Muscle layer of duodenum (tissue), 2 donors: Measurements from ENCODE around the gene KHDRBS2.

Experiments
- H3K27ac ChIP-seq: one replicate; pipeline ENCODE4 v1.7.0; 2013; ENCODE audit warnings: mild to moderate bottlenecking, low read length
- H3K27me3 ChIP-seq: one replicate; pipeline ENCODE4 v1.7.0; 2013; ENCODE audit warnings: low read depth, mild to moderate bottlenecking, control low read depth, low read length
- H3K36me3 ChIP-seq, 2 donors: one replicate each; pipeline ENCODE4 v1.7.0; 2013; ENCODE audit warnings: low read length in 2 of 2, control low read depth in 1 of 2, mild to moderate bottlenecking in 1 of 2; ENCODE audit not compliant: insufficient read depth in 2 of 2, control insufficient read depth in 1 of 2
- H3K4me1 ChIP-seq, 2 donors: one replicate each; pipeline ENCODE4 v1.7.0; 2013; ENCODE audit warnings: low read length in 2 of 2, mild to moderate bottlenecking in 2 of 2, control low read depth in 1 of 2, moderate library complexity in 1 of 2; ENCODE audit not compliant: insufficient read depth in 2 of 2, control insufficient read depth in 1 of 2
- H3K4me3 ChIP-seq, 2 donors: one replicate each; pipeline ENCODE4 v1.7.0; 2013; ENCODE audit warnings: low read length in 2 of 2, low read depth in 1 of 2, mild to moderate bottlenecking in 1 of 2
- H3K9me3 ChIP-seq, 2 donors: one replicate each; pipeline ENCODE4 v1.7.0; 2013; ENCODE audit warnings: low read length in 2 of 2, control low read depth in 1 of 2, mild to moderate bottlenecking in 1 of 2; ENCODE audit not compliant: control insufficient read depth in 1 of 2
- donor health status: healthy.

Gene KHDRBS2

GRCh38 chr6:62089781-62090180 lies 196.2 kb downstream of the KHDRBS2 start:
- Histone ChIP-seq H3K4me1 (no peaks in the 10 kb centered on the region), H3K4me3 (no peak overlapping the region), H3K27me3 (no peaks in the 10 kb centered on the region), H3K27ac (no peak overlapping the region), H3K9me3 (no peaks in the 10 kb centered on the region), H3K36me3 (no peaks in the 10 kb centered on the region)

GRCh38 chr6:62086047-62086446 lies 200.0 kb downstream of the KHDRBS2 start:
- no peaks in the 10 kb centered on the region for H3K36me3 ChIP-seq
- H3K4me1 ChIP-seq, result no peaks in the 10 kb centered on the region
- no peak overlapping the region for H3K4me3 ChIP-seq
- H3K9me3 ChIP-seq, result no peaks in the 10 kb centered on the region
- H3K27me3 ChIP-seq, result no peaks in the 10 kb centered on the region
- H3K27ac ChIP-seq, result no peak overlapping the region

GRCh38 chr6:62075869-62076268 lies 210.2 kb downstream of the KHDRBS2 start:
- H3K4me1 ChIP-seq, result no peaks in the 10 kb centered on the region
- H3K9me3 ChIP-seq, result no peaks in the 10 kb centered on the region
- H3K4me3 ChIP-seq, result no peak overlapping the region
- H3K27ac ChIP-seq, result no peak overlapping the region
- no peaks in the 10 kb centered on the region for H3K27me3 ChIP-seq
- H3K36me3 ChIP-seq, result no peaks in the 10 kb centered on the region

- H3K27ac ChIP-seq, result no peak overlapping the region
- H3K36me3 ChIP-seq, result no peaks in the 10 kb centered on the region
- H3K9me3 ChIP-seq, result no peaks in the 10 kb centered on the region
- no peak overlapping the region for H3K4me3 ChIP-seq
- no peaks in the 10 kb centered on the region for H3K27me3 ChIP-seq
- H3K4me1 ChIP-seq, result no peaks in the 10 kb centered on the region
These were observed 226.1 kb downstream of the KHDRBS2 start for GRCh38 chr6:62059901-62060300.

- H3K4me1 ChIP-seq, result no peaks in the 10 kb centered on the region
- H3K4me3 ChIP-seq, result no peak overlapping the region
- no peaks in the 10 kb centered on the region for H3K9me3 ChIP-seq
- H3K27ac ChIP-seq, result no peak overlapping the region
- no peaks in the 10 kb centered on the region for H3K27me3 ChIP-seq
- H3K36me3 ChIP-seq, result no peaks in the 10 kb centered on the region
These were observed 228.7 kb downstream of the KHDRBS2 start for GRCh38 chr6:62057300-62057699.

GRCh38 chr6:62045502-62045901 lies 240.5 kb downstream of the KHDRBS2 start:
- no peak overlapping the region for H3K4me3 ChIP-seq
- no peaks in the 10 kb centered on the region for H3K9me3 ChIP-seq
- H3K27me3 ChIP-seq, result no peaks in the 10 kb centered on the region

GRCh38 chr6:62043084-62043483 lies 242.9 kb downstream of the KHDRBS2 start:
- Histone ChIP-seq H3K4me1 (no peaks in the 10 kb centered on the region), H3K9me3 (no peaks in the 10 kb centered on the region), H3K36me3 (no peaks in the 10 kb centered on the region), H3K27ac (no peak overlapping the region), H3K4me3 (no peak overlapping the region), H3K27me3 (no peaks in the 10 kb centered on the region)

More at GRCh38 chr6:62045502-62045901, 240.5 kb downstream of the KHDRBS2 start:
- H3K27ac ChIP-seq, result no peak overlapping the region
- H3K36me3 ChIP-seq, result no peaks in the 10 kb centered on the region
- no peaks in the 10 kb centered on the region for H3K4me1 ChIP-seq

GRCh38 chr6:62042429-62042828 lies 243.6 kb downstream of the KHDRBS2 start:
- Histone ChIP-seq H3K9me3 (no peaks in the 10 kb centered on the region), H3K36me3 (no peaks in the 10 kb centered on the region), H3K4me1 (no peaks in the 10 kb centered on the region), H3K27me3 (no peaks in the 10 kb centered on the region), H3K4me3 (no peak overlapping the region), H3K27ac (no peak overlapping the region)

- Histone ChIP-seq H3K9me3 (peaks cover 0 to 3% of the 10 kb centered on the region in 2 donors), H3K4me1 (no peaks in the 10 kb centered on the region), H3K36me3 (no peaks in the 10 kb centered on the region), H3K4me3 (no peak overlapping the region), H3K27me3 (no peaks in the 10 kb centered on the region), H3K27ac (no peak overlapping the region)
These were observed 246.4 kb downstream of the KHDRBS2 start for GRCh38 chr6:62039605-62040004.

- H3K36me3 ChIP-seq, result no peaks in the 10 kb centered on the region
- peaks cover 0 to 5% of the 10 kb centered on the region in 2 donors for H3K9me3 ChIP-seq
- H3K4me3 ChIP-seq, result no peak overlapping the region
- no peaks in the 10 kb centered on the region for H3K4me1 ChIP-seq
- no peaks in the 10 kb centered on the region for H3K27me3 ChIP-seq
- no peak overlapping the region for H3K27ac ChIP-seq
These were observed 248.6 kb downstream of the KHDRBS2 start for GRCh38 chr6:62037445-62037844.

GRCh38 chr6:62035952-62036351 lies 250.1 kb downstream of the KHDRBS2 start:
- Histone ChIP-seq H3K4me3 (no peak overlapping the region), H3K4me1 (no peaks in the 10 kb centered on the region), H3K9me3 (peaks cover 0 to 7% of the 10 kb centered on the region in 2 donors), H3K27ac (no peak overlapping the region), H3K27me3 (no peaks in the 10 kb centered on the region), H3K36me3 (no peaks in the 10 kb centered on the region)

GRCh38 chr6:62013719-62014118 lies 272.3 kb downstream of the KHDRBS2 start:
- Histone ChIP-seq H3K27me3 (no peaks in the 10 kb centered on the region), H3K27ac (no peak overlapping the region), H3K9me3 (peaks cover 0 to 2% of the 10 kb centered on the region in 2 donors), H3K4me1 (no peaks in the 10 kb centered on the region), H3K36me3 (no peaks in the 10 kb centered on the region), H3K4me3 (no peak overlapping the region)
